ENCODE measurements around the gene SYT1.

GRCh38 chr12:79402606-79403005 is 538.0 kb downstream of the SYT1 start:
- TF ChIP-seq CTCF (tag by site-specific recombination; IDR thresholded peaks at IDR 0.05) (no peak), ZBTB49 (tag by site-specific recombination; IDR thresholded peaks at IDR 0.05; ENCODE audit: low read depth) (no peak), REST (tag by site-specific recombination; IDR thresholded peaks at IDR 0.05) (no peak), ZNF707 (tag by site-specific recombination; IDR thresholded peaks at IDR 0.05) (no peak), ZNF174 (tag by site-specific recombination; IDR thresholded peaks at IDR 0.05) (no peak), ZNF558 (tag by site-specific recombination; IDR thresholded peaks at IDR 0.05) (no peak), KLF17 (tag by site-specific recombination; IDR thresholded peaks at IDR 0.05) (no peak), ZNF777 (tag by site-specific recombination; IDR thresholded peaks at IDR 0.05; ENCODE audit: borderline replicate concordance) (no peak), ZNF121 (tag by site-specific recombination; IDR thresholded peaks at IDR 0.05) (no peak), ZNF24 (tag by site-specific recombination; IDR thresholded peaks at IDR 0.05) (no peak), GLI4 (tag by site-specific recombination; IDR thresholded peaks at IDR 0.05) (no peak), ZNF544 (tag by site-specific recombination; IDR thresholded peaks at IDR 0.05) (no peak), ZNF626 (tag by site-specific recombination; IDR thresholded peaks at IDR 0.05) (no peak)

All from HEK293 (cell line).